OCI-M2 (cell line): Measurements from ENCODE around the gene FKBP1A.
A peak's percentile ranks its signal among the peaks of the same experiment; 100 is the strongest.

ENCODE experiments used
- DNase-seq: peaks from one replicate; lab custom pipeline; 2025; ENCODE audit not compliant: unreplicated experiment; lab: John Stamatoyannopoulos, UW

FKBP1A gene

DNA sequence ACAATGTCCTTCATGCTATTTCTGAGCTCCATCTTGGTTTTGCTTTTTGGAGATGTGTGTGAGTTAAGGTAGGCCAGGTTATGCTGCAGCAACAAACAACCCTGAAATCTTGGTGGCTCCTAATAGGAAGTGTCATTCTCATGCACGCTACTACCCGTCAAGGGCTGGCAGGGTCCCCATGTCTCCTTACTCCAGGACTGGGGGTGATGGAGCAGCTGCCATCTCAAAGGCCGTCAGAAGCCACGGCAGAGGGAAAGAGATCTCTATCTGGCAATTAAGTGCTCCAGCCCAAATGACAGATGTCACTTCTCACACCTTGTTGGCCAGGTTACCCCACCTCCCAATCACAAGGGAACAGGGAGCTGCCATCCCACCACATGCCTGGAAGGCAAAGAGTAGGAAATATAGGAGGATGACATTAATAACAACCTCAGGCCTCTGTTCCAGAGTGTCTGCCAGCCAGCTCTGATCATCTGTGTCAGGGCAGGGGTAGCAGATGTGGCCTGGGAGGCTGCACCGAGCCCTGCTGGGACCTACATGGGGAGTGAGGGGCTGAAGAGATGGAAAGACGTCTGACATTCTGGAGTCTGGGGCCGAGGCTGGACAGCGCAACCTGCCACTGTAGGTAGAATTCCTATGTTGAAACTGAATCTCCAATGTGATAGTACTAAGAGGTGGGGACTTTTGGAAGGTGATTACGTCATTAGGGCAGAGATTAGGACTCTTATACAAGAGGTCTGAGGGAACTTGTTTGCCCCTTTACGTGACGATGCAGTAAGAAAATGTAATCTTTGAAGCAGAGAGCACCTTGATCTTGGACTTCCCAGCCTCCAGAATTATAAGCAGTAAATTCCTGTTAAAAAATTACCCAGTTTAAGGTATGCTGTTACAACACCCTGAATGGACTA is 59.1 kb downstream of the FKBP1A start:
- DNase-seq: no peak

DNA sequence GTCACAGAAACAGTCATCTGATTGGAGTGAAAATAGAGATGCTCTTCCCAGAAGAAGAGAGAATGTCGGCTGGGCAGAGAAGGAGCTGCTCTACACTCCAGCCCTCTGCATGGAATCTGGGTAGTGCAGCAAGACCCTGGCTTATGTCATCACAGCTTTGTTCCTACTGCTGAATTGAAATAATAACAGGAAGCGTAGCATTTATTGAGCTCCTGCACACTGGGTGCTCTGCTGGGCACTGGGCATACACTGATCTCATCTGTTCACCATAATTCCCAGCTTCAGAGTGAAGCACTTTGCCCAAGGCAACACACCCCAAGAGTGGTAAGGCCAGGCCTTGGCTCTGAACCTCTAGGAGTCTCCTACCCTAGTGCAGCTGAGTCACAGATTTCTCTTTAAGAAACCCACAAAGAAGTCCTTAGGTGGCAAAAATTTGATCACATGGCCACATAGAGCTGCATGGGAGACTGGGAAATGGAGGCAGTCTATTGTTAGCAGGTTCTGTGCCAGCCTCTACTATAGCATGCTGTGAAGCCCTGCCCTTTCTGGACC is 60.0 kb downstream of the FKBP1A start:
- DNase-seq: no peak

DNA sequence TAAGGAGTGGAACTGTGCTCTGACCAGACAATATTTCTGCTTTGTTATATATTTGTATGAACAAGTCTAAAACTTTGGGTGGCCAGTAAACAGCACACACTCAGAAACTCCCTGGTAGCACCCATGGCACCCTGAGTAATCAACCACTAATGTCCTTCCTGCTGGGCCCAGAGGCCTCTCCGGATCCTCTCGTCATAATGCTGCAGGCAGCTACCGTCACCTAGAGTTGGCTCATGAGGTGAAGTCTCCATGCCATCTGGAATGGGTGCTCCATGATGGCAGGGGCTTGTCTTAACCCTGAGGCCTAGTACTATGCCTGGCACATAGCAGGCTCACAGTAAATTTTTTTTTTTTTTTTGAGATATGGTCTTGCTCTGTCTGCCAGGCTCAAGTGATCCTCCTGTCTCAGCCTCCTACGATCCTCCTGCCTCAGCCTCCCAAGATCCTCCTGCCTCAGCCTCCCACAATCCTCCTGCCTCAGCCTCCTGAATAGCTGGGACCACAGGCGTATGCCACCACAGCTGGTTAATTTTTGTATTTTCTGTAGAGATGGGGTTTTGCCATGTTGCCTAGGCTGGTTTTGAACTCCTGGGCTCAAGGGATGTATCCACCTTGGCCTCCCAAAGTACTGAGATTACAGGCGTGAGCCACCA is 60.9 kb downstream of the FKBP1A start:
- no peak for DNase-seq

DNA sequence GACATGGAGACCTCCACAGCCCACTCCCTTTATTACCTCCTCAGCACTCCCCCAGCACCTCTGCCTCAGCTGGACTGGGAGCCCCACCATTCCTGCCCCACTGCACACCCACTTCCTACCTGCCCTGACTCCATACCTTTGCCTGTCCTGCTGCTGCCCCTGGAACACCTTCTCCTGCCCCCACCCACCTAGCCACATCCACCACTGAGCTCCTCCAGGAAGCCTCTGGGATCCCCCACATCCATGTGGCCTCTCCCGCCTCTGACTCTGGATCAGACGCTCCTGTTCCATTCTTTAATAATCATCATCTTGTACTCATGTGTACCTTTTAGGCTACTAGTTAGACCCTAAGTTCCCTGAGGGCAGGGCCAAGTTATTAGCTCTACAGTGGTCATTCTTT is 61.8 kb downstream of the FKBP1A start:
- DNase-seq: no peak

DNA sequence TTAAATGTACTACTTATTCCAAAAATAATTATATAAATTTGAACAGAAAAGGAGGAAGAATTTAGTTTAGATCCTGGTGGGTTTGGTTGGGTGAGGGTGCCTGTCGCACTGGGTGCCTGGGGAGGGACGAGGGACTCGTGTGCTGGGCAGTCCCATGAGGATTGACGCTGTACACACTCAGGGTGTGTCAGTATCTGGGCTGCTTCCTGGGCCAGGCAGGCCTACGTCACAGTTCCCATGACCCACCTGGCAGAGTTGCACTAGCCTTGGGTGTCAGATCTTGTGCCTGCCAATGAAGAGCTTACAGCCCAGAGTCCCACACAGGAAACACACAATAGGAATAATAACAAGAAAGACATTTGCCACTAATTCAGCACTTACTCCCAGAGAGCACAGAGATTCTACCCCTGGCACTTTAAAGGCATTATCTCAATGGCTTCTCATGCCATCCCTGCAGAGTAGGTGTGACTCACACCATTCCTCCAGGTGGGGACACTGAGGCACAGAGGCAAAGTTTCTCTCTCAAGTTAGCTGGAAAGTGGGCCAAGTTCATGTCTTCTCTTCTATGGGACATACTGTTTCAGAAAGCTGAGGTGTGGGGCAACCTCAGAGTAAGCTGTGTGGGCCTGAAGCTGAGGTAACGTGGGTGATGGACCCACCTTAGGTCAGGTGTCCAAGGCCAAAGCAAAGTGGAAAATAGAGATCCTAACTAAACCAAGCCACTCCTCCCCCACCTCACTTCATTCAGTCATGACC is 62.6 kb downstream of the FKBP1A start:
- DNase-seq: no peak

DNA sequence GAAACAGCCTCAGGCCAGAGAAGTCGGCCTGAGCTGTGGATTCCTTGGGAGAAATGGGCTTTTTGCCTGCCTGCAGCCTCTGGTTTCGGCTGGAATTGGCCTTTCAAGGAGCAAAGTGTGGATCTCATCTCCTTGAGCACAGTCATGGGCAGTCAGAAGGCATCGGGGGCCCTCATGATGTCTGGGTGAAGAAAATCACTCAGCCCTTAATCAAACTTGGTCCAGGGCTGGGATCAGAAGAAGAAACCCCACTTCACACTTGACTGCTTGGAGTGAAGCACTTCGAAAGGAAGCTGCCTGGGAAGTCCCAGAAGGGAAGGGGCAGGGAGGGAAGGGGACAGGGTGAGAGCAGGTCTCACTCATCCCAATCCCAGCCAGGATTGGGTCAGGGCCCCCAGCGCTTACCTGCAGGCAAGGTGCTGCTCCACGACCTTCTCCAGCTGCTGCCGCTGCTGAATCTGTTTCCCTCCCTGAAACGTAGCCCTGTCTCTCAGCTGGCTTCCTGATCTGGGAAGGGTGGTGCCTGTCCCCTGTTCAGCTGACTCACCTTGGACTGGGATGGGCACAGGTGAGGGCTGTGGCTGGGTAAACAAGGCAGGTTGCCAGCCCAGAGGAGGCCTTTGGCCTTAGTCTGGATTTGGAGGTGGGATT is 64.0 kb downstream of the FKBP1A start, which contains the start of gene SDCBP2:
Gene SDCBP2 (minus strand): TSS at position 460 of the 651 bp plus-strand sequence. CDS start 8,723 bp downstream, outside the sequence.
- DNase-seq: no peak

DNA sequence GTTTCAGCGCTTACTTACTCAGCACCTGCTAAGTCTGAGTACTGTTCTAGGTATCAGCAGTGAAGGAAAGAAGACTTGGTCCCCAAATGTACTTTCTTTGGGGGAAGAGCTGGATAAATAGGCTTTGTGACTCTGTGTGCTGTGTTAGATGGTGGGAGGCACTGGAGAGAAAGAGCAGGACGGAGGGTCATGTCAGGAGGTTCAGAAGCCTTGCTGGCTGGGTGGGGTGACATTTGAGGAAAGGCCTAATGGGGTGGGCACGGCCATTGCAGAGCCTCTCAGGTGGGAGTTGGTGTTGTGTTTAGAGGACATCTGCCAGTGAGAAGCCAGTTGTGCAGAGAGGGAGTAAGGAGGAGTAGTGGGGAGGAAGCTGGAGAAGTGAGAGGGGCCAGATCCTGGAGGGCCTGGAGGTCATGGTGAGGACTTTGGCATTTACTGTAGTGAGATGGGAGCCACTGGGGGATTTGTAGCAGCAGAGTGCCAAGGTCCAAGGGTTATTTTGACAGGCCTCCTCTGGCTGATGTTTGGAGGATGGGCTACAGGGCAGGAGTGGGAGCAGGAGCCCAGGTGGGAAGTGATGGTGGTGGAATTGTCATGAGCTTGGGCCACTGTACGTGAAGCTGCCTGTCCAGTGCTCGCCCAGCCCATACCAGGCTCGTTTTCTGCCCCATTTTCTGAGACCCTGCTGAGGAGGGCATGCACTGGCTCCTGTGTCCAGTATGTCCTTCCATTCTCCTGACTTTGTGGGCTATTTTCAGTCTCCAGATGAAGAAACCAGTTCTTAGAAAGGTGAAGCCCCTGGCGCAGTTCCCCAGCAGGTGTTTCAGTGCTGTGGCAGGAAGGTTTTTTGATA is 64.8 kb downstream of the FKBP1A start:
- DNase-seq: no peak

DNA sequence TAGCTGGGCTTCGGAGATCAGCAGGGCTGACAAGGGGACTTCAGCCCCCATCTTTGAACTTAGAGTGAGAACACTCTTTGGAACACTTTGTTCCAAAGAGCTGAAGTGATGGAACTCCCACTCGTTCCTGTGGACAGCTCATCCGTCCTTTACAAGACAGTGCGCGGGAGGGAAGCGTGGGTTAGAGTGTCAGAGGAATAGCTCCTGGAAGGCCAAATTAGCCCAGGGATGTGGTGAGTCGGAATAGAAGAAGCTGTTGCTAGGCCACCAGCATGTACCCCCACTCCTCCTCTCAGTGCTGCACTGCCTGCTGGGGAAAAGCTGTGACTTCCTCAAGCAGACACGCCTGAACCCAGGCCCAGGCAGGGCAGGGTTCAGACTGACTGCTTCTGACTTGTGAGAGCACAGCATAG is 65.6 kb downstream of the FKBP1A start:
- DNase-seq: no peak

DNA sequence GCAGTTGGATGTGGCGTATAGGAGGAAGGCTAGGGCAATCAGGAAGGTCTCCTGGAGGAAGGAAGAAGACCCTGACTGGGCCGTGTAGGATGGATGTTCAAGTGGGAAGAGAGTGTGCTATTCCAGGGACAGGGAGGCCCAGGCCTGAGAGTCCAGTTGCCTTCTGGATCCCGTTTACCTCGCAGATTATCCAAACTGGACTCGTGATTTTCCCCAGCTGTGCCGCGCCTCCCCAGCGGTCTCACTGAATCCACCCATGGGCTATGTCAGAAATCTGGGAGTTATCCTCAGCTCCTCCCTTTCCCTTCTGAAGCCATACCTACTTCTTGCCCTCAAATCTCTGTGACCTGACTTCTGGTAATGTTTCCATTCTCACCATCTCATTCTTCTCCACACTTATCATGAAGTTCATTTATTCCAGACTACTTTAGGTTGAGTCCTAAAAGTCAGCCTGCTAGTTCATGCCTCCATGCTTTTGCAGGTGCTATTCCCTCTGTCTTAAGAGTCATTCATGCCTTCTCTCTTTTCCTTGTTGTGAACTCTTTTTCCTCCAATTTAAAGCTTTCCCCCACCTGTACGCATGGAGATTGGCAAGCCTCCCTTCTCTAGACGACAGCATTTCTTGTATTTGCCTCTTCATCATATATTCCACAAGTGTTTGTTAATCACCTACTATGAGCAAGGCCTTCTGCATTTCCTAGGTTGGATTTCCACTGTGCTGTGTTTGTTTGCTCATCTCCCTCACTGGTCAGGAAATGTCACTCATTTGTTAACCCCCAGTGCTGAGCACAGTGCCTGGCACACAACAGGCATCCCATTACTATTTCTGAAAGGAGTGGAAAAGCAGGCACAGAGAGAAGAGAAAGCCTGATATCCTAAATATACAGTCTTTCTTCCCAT is 66.6 kb downstream of the FKBP1A start:
- DNase-seq: no peak

DNA sequence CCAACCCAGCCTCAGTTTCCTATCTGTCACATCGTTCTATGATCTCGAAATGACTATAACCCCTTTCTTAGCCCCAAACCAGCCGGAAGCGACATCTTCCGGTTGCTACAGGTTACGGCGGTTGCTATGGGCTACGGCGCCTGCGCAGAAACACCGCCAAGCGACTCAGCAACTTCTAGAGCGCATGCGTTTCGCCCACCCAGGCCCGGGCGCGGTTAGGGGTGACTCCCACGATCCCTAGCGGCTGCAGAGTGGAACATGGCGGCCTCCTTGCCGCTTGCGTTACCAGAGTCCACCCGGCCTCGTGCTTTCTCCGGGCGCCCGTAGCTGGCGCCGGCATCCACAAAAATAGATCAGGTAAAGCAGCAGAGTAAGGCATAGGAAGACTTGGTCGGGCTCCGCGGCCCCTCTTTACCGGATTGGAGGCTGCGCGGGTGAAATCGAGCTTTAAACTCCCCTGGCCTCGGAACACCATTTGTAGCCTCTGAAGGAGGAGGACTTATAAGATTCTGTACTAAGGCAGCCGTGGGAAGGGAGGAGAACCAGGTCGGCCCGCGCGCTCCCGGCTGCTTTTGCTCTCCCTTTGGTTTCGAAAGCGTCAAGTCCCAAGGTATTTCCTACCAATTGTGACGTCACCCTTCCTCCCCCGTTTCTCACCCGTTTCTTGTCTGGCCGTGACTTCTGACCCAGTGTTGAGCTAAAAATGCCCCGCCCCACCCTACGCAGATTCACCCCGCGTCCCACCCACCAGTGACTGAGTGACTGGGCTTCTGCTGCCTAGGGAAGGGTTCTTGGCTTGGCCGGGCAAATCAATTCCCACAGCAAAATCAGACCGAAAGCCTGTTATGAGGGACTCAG is 67.5 kb downstream of the FKBP1A start:
- peak; percentile 79 for DNase-seq

DNA sequence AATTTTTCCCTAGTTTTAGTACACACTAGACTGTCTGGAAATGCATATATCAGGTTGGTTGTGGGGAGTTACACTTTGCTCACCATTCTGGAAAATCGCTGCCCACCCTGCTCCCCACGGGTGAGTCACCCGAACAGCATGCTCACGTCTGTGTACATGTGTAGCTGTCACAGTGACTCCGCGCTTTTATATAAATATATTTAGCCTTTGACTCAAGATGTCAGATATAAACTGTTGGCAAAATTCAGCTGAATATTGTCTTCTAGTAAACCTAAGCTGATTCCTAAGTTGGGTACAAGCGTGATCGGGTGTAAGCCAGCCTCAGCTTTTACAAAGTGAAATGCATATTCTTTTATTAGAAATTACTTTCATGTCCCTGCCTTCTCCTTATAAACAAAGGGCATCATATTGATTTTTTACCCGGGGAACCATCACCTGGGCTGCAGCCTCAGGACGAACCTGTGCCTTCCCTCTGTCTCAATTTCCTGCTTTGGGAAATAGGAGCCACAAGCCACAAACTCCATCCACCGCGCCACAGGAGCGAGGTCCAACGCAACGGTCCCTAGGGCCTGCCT is 68.2 kb downstream of the FKBP1A start:
- no peak for DNase-seq

DNA sequence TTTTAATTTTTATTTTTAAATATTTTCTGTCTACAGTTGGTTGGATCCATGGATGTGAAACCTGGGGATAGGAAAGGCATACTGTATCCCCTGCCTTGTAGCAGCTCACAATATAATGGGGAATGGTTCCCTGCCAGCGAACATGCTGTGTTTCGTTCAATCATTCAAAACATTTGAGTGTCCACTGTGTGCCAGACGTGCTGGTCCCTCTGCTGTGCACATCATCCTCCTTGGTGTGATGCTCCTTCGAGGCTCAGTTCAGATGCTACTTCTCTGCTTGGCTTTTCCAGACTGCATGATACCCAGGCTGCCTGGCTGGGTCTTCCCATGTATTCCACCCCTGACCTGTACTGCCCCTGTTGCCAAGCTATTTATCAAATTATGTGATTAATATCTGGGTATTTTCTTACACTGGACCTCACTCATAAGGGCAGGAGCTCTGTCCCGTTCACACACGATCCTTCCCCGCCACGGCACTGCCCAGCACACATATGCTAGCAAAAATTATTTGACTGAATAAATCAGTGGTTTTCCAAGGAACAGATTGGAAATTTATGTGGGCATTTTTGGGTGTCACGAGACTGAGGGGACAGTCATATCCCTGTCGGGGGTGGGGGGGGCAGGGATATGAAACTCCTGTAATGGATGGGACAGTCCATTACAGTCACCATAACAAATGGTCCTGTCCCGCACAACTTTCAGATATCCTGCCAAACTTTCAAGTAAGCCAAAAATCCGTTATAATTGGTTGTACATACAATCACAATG is 68.8 kb downstream of the FKBP1A start:
- no peak for DNase-seq

DNA sequence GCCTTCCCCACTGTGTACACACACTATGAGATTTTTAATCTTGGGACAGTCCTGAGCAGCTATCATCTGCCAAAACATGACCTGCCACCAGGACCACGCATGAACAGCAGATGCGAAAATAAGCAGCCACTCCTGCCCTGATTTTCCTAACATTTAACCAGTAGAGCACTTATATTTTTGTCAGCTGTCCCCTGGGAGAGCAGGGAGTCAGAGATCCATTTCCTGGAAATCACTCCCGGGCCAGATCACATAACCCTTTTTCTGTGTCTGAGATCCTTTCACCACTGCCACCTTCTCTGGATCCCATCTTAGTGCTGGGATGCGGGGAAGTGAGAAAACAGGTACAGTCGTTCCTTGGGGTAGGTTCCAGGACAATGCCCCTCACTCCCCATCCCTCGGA is 69.6 kb downstream of the FKBP1A start:
- no peak for DNase-seq

DNA sequence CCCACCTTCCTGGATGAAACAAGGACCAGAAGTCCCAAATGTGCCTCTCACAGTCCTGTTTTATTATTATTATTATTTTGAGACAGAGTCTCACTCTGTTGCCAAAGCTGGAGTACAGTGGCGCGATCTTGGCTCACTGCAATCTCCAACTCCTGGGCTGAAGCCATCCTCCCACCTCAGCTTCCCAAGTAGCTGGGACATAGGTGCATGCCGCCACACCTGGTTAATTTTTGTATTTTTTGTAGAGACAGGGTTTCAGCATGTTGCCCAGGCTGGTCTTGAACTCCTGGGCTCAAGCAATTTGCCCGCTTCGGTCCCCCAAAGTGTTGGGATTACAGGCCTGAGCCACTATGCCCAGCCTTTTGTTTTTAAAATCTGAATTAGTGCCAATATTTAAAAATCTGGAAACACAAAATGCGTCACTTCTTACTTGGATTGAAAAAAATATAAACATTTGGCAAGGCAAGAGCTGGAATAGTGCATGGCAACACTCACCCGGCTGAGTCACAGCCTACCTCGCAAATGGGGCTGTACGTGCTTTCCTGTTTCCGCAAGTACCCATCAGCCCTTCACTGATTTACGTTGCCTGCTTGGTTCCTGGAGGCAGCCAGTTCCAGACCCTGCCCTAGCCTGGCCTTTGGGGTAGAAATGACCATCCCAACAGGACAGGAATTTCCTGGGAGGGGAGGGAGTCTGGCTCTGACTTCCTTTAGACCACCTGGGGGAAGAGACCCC is 70.2 kb downstream of the FKBP1A start:
- no peak for DNase-seq

DNA sequence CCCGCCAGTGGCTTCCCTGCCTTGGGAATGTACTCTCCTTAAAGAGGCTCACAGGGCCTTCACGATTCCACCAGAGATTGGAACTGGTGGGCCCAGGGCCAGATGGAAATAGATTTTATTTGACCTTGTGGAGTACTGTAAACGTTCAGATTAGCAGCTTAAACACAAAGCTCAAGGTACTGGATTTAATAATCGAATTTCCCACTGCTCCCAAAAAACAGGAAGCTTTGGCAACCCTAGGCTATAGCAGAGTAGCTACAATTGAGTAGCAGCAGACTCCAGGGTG is 71.3 kb downstream of the FKBP1A start:
- no peak for DNase-seq

DNA sequence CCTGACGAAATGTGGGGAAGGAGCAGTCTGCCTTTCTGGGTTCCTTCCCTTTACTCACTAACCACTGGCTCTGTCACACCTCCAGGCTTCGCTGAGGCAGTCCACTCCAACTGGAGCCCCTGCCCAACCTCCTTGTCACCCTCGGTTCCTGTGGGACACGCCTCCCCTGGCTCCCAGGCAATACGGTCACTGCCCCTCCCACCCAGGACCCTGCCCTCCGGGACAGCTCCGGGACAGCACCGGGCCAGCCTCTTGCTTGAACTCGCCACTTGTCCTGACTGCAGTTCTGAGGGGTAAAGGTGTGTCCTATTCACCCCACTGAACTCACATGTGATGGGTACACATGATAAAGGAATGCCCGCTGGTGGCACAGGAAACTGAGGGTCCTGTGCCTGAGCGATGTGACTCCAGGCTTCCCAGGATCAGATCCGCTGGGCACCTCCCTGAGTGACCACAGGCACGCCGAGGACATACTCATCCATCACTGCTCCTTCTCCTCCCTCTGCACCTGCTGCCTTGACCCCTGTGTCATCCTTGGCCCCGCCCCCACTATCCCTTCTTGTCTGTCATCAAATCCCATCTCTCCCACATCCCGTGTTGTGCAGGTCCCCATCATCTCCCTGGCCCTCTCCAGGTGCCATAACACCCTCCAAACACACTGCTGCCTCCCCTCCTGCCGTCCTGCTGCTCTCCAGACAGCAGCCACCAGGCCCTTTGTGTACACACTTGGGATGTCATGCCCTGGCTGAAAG is 71.8 kb downstream of the FKBP1A start:
- no peak for DNase-seq
